SU-DHL-6 (cell line): ENCODE data around the gene AVPR1B.

Experiments used
- H2AFZ ChIP-seq: fragments of 200-600 bp; sonication (generic); 2 replicates; pipeline ENCODE4 v1.6.1; 2014; ENCODE audit warnings: low read depth, mild to moderate bottlenecking, moderate library complexity, mixed read lengths, antibody characterized with exemption, low read length; ENCODE audit not compliant: severe bottlenecking
- H3F3A ChIP-seq: fragments of 200-600 bp; shearing (Covaris generic); 2 replicates; pipeline ENCODE4 v1.6.0; 2016; ENCODE audit warnings: antibody characterized with exemption, mild to moderate bottlenecking; ENCODE audit not compliant: insufficient read depth
- H3K27ac ChIP-seq: fragments of 200-600 bp; sonication (generic); 2 replicates; pipeline ENCODE4 v1.5.1; 2016; ENCODE audit warnings: low read depth, mild to moderate bottlenecking, low read length, moderate library complexity, mixed read lengths
- H3K27me3 ChIP-seq: fragments of 200-600 bp; sonication (generic), shearing (Covaris generic); 2 replicates; pipeline ENCODE4 v1.6.0; 2014; ENCODE audit warnings: mild to moderate bottlenecking, low read length
- H3K36me3 ChIP-seq: fragments of 200-600 bp; sonication (generic); 2 replicates; pipeline ENCODE4 v1.6.1; 2014; ENCODE audit warnings: mild to moderate bottlenecking, low read length, mixed read lengths
- H3K4me2 ChIP-seq: fragments of 300-600, 200-600 bp; shearing (Covaris generic), sonication (generic); 2 replicates; pipeline ENCODE4 v1.6.0; 2014; ENCODE audit warnings: low read length, low read depth, mild to moderate bottlenecking; ENCODE audit not compliant: poor library complexity, severe bottlenecking
- H3K4me3 ChIP-seq: fragments of 200-600 bp; sonication (generic); 2 replicates; pipeline ENCODE4 v1.5.1; 2014; ENCODE audit warnings: antibody characterized with exemption, low read length, mild to moderate bottlenecking, mixed read lengths; ENCODE audit not compliant: insufficient read depth, poor library complexity, severe bottlenecking
- H3K79me2 ChIP-seq: fragments of 200-600 bp; sonication (generic); 2 replicates; pipeline ENCODE4 v1.6.1; 2014; ENCODE audit warnings: mild to moderate bottlenecking, low read length, moderate library complexity; ENCODE audit not compliant: insufficient read depth
- H3K9ac ChIP-seq: fragments of 200-600 bp; sonication (generic); 2 replicates; pipeline ENCODE4 v1.7.0; 2014; ENCODE audit warnings: mild to moderate bottlenecking, low read length
- H3K9me2 ChIP-seq: fragments of 200-600 bp; sonication (generic); replicated peaks from 2 replicates; pipeline ENCODE4 v1.6.1; 2014; ENCODE audit warnings: low read length; ENCODE audit not compliant: insufficient read depth
- H3K9me3 ChIP-seq: fragments of 200-600 bp; sonication (generic); 2 replicates; pipeline ENCODE4 v1.6.1; 2014; ENCODE audit warnings: low read length, mixed read lengths; ENCODE audit not compliant: insufficient read depth
- H4K20me1 ChIP-seq: fragments of 200-600 bp; sonication (generic); 2 replicates; pipeline ENCODE4 v1.6.1; 2014; ENCODE audit warnings: low read depth, mild to moderate bottlenecking, antibody characterized with exemption, low read length, moderate library complexity, mixed read lengths
- CTCF ChIP-seq: fragments of 200-600 bp; sonication (generic); IDR thresholded peaks from one replicate; pipeline ENCODE4 v1.5.1; 2017; ENCODE audit warnings: antibody characterized with exemption, mild to moderate bottlenecking, low read length, moderate library complexity; ENCODE audit not compliant: insufficient read depth, poor library complexity, severe bottlenecking
- EZH2phosphoT487 ChIP-seq: fragments of 200-600 bp; sonication (generic), shearing (Covaris generic); conservative IDR thresholded peaks from 2 replicates; pipeline ENCODE4 v1.6.1; 2018; ENCODE audit warnings: mild to moderate bottlenecking, antibody characterized with exemption, low read length, moderate library complexity, mixed read lengths

AVPR1B gene

GRCh38 chr1:206112600-206113301 lies 4.4 kb downstream of the AVPR1B start:
- H3K4me2 ChIP-seq: no peak overlapping the region
- no peaks in the 10 kb centered on the region for H3K79me2 ChIP-seq
- no peak overlapping the region for H3K9ac ChIP-seq
- H3K27me3 ChIP-seq: no peaks in the 10 kb centered on the region
- H3K4me3 ChIP-seq: no peak overlapping the region
- H3K27ac ChIP-seq: no peak overlapping the region
- H3K9me3 ChIP-seq: no peaks in the 10 kb centered on the region
- H3K36me3 ChIP-seq: no peaks in the 10 kb centered on the region
- H4K20me1 ChIP-seq: no peaks in the 10 kb centered on the region
- H2AFZ ChIP-seq: no peak overlapping the region
- no peaks in the 10 kb centered on the region for H3F3A ChIP-seq
- no peak for TF ChIP-seq EZH2phosphoT487
- TF ChIP-seq CTCF: no peak
- no peaks in the 10 kb centered on the region for H3K9me2 ChIP-seq

DNA sequence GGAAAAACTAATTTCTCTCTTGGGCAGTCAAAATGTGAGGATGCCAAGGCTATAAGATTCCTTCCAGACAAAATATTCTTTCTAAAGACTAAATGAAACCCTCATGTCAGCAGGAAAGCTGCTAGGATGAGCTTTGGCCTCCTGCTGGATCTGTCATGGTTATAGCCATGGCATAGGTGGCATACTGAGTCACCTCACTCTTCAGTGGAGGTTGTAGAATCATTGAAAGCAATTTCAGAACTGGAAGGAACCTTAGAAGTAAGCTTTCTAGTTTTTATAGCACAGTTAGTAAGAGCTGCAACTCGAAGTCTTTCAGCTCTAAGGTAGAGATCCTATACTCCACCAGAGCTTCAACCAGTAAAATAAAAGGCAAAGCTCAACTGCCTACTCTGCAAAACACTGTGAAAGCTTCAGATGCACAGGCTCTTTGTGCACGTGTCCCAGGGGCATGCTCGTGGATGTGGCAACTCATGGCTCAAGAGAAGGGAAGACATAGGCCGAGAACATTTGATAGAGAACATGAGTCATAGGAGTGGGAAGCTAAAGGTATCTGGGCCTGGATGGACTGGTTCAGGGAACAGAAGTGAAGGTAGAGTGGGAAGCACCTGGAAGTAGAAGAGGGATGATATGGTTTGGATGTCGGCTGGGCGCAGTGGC lies 5.8 kb downstream of the AVPR1B start:
- Histone ChIP-seq H3K9me3 (no peaks in the 10 kb centered on the region), H4K20me1 (no peaks in the 10 kb centered on the region), H3K36me3 (no peaks in the 10 kb centered on the region), H3K79me2 (no peaks in the 10 kb centered on the region), H3F3A (no peaks in the 10 kb centered on the region), H3K27ac (no peak overlapping the region), H3K9ac (no peak overlapping the region), H3K4me2 (no peak overlapping the region), H2AFZ (no peak overlapping the region), H3K9me2 (no peaks in the 10 kb centered on the region), H3K27me3 (no peaks in the 10 kb centered on the region), H3K4me3 (no peak overlapping the region)
- TF ChIP-seq EZH2phosphoT487: no peak
- TF ChIP-seq CTCF: no peak

GRCh38 chr1:206110820-206111219 lies 6.4 kb downstream of the AVPR1B start:
- no peaks in the 10 kb centered on the region for H3K36me3 ChIP-seq
- H3F3A ChIP-seq: no peaks in the 10 kb centered on the region
- H3K9ac ChIP-seq: no peak overlapping the region
- H3K27me3 ChIP-seq: no peaks in the 10 kb centered on the region
- H3K9me2 ChIP-seq: no peaks in the 10 kb centered on the region
- no peaks in the 10 kb centered on the region for H4K20me1 ChIP-seq
- H3K4me2 ChIP-seq: no peak overlapping the region
- TF ChIP-seq EZH2phosphoT487 (no peak), CTCF (no peak)
- no peaks in the 10 kb centered on the region for H3K79me2 ChIP-seq
- no peak overlapping the region for H2AFZ ChIP-seq
- no peaks in the 10 kb centered on the region for H3K9me3 ChIP-seq
- H3K27ac ChIP-seq: no peak overlapping the region
- H3K4me3 ChIP-seq: no peak overlapping the region
